H4 (cell line): ENCODE measurements around the gene LTN1. TPM values are rescaled to one million over a fixed set of nuclear protein-coding genes. Genes with fewer than 3 reads are reported as not detected.

Experiments
- DNase-seq: peaks from one replicate; pipeline ENCODE4 v3.0.0-alpha.2; 2015; ENCODE audit warnings: low spot score
- total RNA-seq: library from RNA; depleted of rRNA; stranded (reverse); fragments of >200 nt; shearing (Covaris generic); gene quantifications from 2 replicates; pipeline ENCODE4 v1.2.3, GENCODE V29; 2014; rRNA removed

LTN1 gene
- total RNA-seq, 1 experiment from 2014 or later, result 20.1 TPM

GRCh38 chr21:28883931-28884330, 108.7 kb downstream of the LTN1 start:
- no peak for DNase-seq

- no peak for DNase-seq
These were observed 110.3 kb downstream of the LTN1 start for GRCh38 chr21:28882345-28882744.

Other genes starting within 250 kb of the LTN1 start
- 8.8 and 8.9 TPM in 2 replicates for gene RWDD2B, start 26.5 kb upstream of the LTN1 start, total RNA-seq
- gene USP16, start 31.8 kb upstream of the LTN1 start, total RNA-seq, result 43.6 and 45.7 TPM in 2 replicates
- 334 and 412 TPM in 2 replicates for gene CCT8, start 80.8 kb upstream of the LTN1 start, total RNA-seq
- 2.9 and 4.0 TPM in 2 replicates for gene MAP3K7CL, start 137.8 kb upstream of the LTN1 start, total RNA-seq